DOHH2 (cell line): ENCODE data around the gene PHACTR1.

ENCODE experiments used
- H3F3A ChIP-seq: fragments of 200-600 bp; sonication (generic), shearing (Covaris generic); 2 replicates; pipeline ENCODE4 v1.6.0; 2016; ENCODE audit warnings: antibody characterized with exemption, mild to moderate bottlenecking; ENCODE audit not compliant: control insufficient read depth, insufficient read depth
- H3K27ac ChIP-seq: fragments of 200-600 bp; sonication (generic); 2 replicates; pipeline ENCODE4 v1.5.1; 2014; ENCODE audit warnings: low read depth, mild to moderate bottlenecking, low read length, moderate library complexity
- H3K27me3 ChIP-seq: fragments of 200-600 bp; sonication (generic); 2 replicates; pipeline ENCODE4 v1.6.1; 2014; ENCODE audit warnings: mild to moderate bottlenecking, low read length, mixed read lengths; ENCODE audit not compliant: control insufficient read depth
- H3K36me3 ChIP-seq: fragments of 200-600 bp; sonication (generic); 2 replicates; pipeline ENCODE4 v1.6.1; 2014; ENCODE audit warnings: mild to moderate bottlenecking, low read length, moderate library complexity, mixed read lengths; ENCODE audit not compliant: control insufficient read depth
- H3K4me1 ChIP-seq: fragments of 200-600 bp; sonication (generic); 2 replicates; pipeline ENCODE4 v1.6.1; 2014; ENCODE audit warnings: mild to moderate bottlenecking, low read length, mixed read lengths; ENCODE audit not compliant: control insufficient read depth
- H3K4me2 ChIP-seq: fragments of 200-600 bp; sonication (generic); 2 replicates; pipeline ENCODE4 v1.6.0; 2014; ENCODE audit warnings: mild to moderate bottlenecking, low read length, moderate library complexity
- H3K4me3 ChIP-seq: fragments of 200-600 bp; sonication (generic); 2 replicates; pipeline ENCODE4 v1.5.1; 2014; ENCODE audit warnings: mild to moderate bottlenecking, low read length, mixed read lengths
- H3K79me2 ChIP-seq: fragments of 200-600 bp; sonication (generic); 2 replicates; pipeline ENCODE4 v1.6.1; 2014; ENCODE audit warnings: mild to moderate bottlenecking, low read length, mixed read lengths; ENCODE audit not compliant: control insufficient read depth
- H3K9me2 ChIP-seq: fragments of 200-600 bp; sonication (generic); replicated peaks from 2 replicates; pipeline ENCODE4 v1.6.1; 2014; ENCODE audit warnings: mild to moderate bottlenecking, low read length, mixed read lengths; ENCODE audit not compliant: control insufficient read depth
- H3K9me3 ChIP-seq: fragments of 200-600 bp; sonication (generic); 2 replicates; pipeline ENCODE4 v1.6.1; 2014; ENCODE audit warnings: antibody characterized with exemption, low read length, mixed read lengths; ENCODE audit not compliant: control insufficient read depth, insufficient read depth
- H4K20me1 ChIP-seq: fragments of 200-600 bp; sonication (generic); 2 replicates; pipeline ENCODE4 v1.6.0; 2014; ENCODE audit warnings: low read depth, mild to moderate bottlenecking, antibody characterized with exemption, low read length, moderate library complexity; ENCODE audit not compliant: control insufficient read depth, insufficient read depth
- CTCF ChIP-seq: fragments of 200-600 bp; sonication (generic); IDR thresholded peaks from one replicate; pipeline ENCODE4 v1.5.1; 2014; ENCODE audit warnings: antibody characterized with exemption, mild to moderate bottlenecking, low read depth, low read length; ENCODE audit not compliant: poor library complexity, severe bottlenecking
- EZH2phosphoT487 ChIP-seq: fragments of 200-600 bp; sonication (generic); IDR thresholded peaks from 2 replicates; pipeline ENCODE4 v1.6.1; 2017; ENCODE audit warnings: borderline replicate concordance, mild to moderate bottlenecking, antibody characterized with exemption, low read length, moderate library complexity, mixed read lengths

Gene PHACTR1

GRCh38 chr6:13013681-13014503, 297.3 kb downstream of the PHACTR1 start:
- Histone ChIP-seq H4K20me1 (no peaks in the 10 kb centered on the region), H3K4me2 (no peak overlapping the region), H3K27me3 (peaks cover 14% of the 10 kb centered on the region; the same call in 1 of the 2 replicates), H3K27ac (no peak overlapping the region), H3K4me1 (no peaks in the 10 kb centered on the region), H3F3A (no peaks in the 10 kb centered on the region), H3K79me2 (no peaks in the 10 kb centered on the region), H3K36me3 (no peaks in the 10 kb centered on the region), H3K9me2 (no peaks in the 10 kb centered on the region), H3K4me3 (no peak overlapping the region), H3K9me3 (no peaks in the 10 kb centered on the region)
- TF ChIP-seq EZH2phosphoT487 (no peak), CTCF (no peak)

GRCh38 chr6:13014504-13015378, 298.2 kb downstream of the PHACTR1 start:
- Histone ChIP-seq H3K79me2 (no peaks in the 10 kb centered on the region), H3K27me3 (peaks cover 15% of the 10 kb centered on the region; the same call in 1 of the 2 replicates), H3K27ac (no peak overlapping the region), H3K9me3 (no peaks in the 10 kb centered on the region), H3K4me3 (no peak overlapping the region), H3F3A (no peaks in the 10 kb centered on the region), H3K4me2 (no peak overlapping the region), H4K20me1 (no peaks in the 10 kb centered on the region), H3K4me1 (no peaks in the 10 kb centered on the region), H3K9me2 (no peaks in the 10 kb centered on the region), H3K36me3 (no peaks in the 10 kb centered on the region)
- TF ChIP-seq EZH2phosphoT487 (no peak), CTCF (no peak)

- H3K4me3 ChIP-seq = no peak overlapping the region
Measured at GRCh38 chr6:13015379-13015681, 298.8 kb downstream of the PHACTR1 start.

More at GRCh38 chr6:13015379-13015681, 298.8 kb downstream of the PHACTR1 start:
- no peak overlapping the region for H3K27ac ChIP-seq
- H4K20me1 ChIP-seq = no peaks in the 10 kb centered on the region
- H3K27me3 ChIP-seq = peaks cover 16% of the 10 kb centered on the region; the same call in 1 of the 2 replicates
- no peak overlapping the region for H3K4me2 ChIP-seq
- no peak for TF ChIP-seq EZH2phosphoT487
- TF ChIP-seq CTCF = no peak
- no peaks in the 10 kb centered on the region for H3F3A ChIP-seq
- no peaks in the 10 kb centered on the region for H3K79me2 ChIP-seq
- H3K36me3 ChIP-seq = no peaks in the 10 kb centered on the region
- no peaks in the 10 kb centered on the region for H3K9me2 ChIP-seq
- no peaks in the 10 kb centered on the region for H3K4me1 ChIP-seq
- H3K9me3 ChIP-seq = no peaks in the 10 kb centered on the region
